COLO668 (cell line): ENCODE results near the gene GPR25.

Source experiments
- DNase-seq: peaks from one replicate; lab custom pipeline; 2025; ENCODE audit not compliant: unreplicated experiment; lab: John Stamatoyannopoulos, UW

The GPR25 gene

DNA sequence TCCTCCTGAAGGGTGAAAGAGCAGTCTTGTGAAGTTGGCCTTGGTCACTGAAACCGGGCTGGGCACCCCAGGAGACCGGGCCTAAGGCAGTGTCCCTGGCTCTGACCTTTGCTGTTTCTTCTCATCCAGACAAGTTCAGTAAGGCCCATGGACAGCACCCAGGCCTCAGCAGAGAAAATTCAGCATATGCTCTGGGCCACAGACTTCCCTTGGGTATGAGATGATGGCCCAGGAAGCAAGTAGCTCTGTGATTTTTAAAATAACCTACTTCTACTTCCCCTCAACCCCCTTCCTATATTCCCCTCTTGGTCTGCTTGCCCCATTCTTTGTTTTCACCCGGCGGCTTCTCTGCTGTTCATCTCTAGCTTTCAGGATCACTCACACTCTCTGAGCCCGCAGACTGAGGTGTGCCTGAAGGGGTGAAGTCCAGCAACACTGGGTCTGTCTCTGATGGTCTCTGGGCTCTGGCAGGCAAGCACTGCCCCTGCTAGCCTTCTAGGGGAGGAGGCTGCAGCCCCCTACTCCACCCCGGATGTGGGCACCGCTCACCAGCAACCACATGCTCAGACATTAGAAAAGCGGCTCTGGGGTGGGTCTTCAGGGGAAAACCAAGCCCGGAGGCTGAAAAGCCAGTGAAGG is 2.9 kb upstream of the GPR25 start:
- no peak for DNase-seq

- DNase-seq, result peak; percentile 83
Measured at GRCh38 chr1:200873116-200873670, 412 bp downstream of the GPR25 start.

GRCh38 chr1:200873671-200874397 is 1.1 kb downstream of the GPR25 start:
- peak; percentile 69 for DNase-seq

DNA sequence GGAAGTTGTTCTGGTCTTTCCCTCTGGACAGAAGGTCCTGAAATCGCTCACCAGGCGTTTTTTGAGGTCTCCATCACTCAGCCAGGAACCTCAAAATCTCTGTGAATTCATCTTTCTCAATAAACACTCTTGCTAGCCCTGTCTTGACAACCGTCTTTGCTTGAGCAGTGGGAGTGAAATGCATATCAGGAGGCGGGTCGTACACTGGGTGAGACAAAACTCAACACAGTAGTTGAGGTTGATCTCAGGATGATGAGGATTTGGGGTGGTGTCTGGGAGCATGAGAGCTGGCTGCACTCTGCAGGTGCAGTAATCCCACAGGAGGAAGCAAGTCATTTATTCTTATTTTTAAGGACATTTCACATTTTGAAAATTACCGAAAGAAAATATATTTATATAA is 1.9 kb downstream of the GPR25 start:
- no peak for DNase-seq

GRCh38 chr1:200875416-200875815 is 2.6 kb downstream of the GPR25 start:
- DNase-seq, result no peak

DNA sequence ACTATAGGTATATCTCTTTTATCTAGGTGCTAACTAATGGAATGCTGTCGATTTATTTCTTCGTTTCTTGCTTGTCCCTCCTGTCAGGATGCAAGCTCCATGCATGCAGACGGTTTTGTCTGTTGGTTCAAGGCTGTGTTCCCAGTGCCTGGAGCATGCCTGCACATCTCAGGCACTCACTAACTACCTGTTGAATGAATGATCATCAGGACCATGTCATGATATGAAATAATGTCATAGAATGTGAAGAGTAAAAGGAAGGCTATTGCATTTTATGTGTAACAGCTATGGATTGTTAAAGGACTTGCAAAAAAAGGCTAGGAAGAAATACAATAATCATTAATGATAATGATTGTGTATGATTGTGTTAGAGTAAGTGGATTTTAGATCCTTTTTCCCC is 4.2 kb downstream of the GPR25 start:
- no peak for DNase-seq

DNA sequence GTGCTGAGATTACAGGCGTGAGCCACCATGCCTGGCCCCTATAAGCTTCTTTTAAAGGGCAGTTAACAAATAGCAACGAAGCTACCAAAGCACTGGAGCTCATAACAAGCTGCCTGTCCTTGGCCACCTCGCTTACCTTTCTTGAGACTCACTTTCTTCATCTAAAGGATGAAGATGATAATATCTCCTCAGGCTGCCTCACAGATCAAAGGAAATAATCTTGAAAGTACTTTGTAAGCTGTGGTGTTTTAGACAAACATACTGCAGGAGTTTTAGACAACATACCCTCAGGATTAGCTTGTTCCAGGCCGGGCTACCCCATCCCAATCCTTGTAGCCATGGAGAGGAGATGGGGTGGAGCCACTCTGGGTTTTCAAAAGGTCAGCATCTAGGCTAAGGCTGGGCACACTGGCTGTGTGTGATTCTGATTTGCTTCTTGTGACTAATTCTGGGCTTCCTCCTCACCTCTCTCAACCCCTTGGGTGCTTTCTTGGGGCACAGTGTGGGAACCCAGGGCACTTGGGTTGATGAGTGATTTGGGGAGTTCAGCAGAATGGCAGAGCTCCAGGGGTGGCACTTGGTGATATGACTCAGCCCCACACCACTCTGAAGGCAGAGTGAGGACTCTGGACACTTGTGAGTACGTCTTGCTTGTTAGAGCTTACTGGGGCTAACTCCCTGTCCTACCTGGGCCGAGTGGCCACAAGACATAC is 5.2 kb downstream of the GPR25 start:
- no peak for DNase-seq

DNA sequence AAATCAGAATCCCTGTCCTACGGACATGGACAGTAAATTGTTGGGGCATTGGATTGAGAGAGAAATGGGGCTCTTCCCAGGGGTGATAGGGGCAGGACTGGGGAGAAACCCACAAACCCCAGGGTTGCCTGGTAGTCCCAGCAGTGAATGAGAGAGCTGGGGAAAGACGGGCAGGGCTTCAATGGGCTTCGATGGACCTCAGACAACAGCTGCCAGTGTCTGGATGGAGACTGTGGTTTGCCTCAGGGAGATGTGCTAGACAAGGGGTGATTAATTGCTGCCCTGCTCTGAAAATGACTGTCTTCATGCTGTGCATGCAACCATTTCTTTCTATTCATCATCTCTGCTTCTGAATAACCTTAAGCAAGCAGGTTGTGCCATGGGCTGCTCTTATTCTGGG is 7.4 kb downstream of the GPR25 start:
- no peak for DNase-seq

GRCh38 chr1:200883118-200883517 is 10.3 kb downstream of the GPR25 start:
- DNase-seq, result no peak

GRCh38 chr1:200885623-200886402 is 13.0 kb downstream of the GPR25 start:
- no peak for DNase-seq

DNA sequence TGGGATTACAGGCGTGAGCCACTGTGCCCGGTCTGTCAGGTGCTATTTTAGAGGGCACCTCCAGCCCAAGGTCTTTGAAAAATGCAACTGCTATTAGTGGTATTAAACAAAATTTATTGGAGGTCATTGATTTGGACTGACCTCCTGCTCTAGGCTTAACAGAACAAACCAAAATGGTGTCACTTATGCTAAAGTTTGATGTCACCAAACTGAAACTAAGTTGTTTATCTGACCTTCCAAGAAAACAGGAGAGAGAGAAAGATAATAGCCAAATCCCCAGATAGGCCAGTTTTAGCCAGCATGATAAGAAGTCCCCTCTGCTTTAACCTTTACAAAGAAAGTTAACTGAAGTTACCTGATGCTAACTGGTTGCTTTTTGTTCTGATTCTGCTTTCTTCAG is 13.8 kb downstream of the GPR25 start:
- no peak for DNase-seq

- no peak for DNase-seq
Measured at GRCh38 chr1:200887036-200887435, 14.3 kb downstream of the GPR25 start.

DNA sequence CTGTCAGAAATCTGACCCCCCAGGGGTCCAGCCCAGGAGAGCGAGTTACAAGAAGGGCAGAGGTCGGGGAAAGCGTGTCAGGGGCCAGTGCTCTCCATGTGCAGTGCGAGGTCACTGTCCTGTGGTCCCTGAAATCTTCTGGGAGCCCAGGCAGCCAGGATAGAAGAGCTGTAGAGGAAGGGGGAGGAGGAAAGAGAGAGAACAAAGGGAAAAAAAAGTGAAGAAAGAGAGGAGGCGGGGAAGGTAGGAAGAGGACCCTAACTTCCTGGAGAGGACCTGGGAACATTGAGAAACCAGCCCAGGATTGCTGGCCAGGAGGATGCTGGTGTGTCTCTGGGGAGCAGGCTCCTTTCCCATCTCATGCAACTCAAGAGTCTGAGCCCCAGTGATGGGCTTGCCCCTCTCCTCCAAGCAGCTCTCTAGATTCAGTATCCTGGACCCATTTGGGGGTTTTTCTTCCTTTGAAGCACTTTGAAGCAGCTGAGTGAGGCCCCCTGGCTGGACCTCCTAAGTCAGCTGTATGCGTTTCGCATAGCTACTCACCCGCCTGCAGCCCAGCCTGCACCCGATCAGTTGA is 15.1 kb downstream of the GPR25 start:
- DNase-seq, result no peak

- no peak for DNase-seq
Measured at GRCh38 chr1:200888349-200888838, 15.6 kb downstream of the GPR25 start.

DNA sequence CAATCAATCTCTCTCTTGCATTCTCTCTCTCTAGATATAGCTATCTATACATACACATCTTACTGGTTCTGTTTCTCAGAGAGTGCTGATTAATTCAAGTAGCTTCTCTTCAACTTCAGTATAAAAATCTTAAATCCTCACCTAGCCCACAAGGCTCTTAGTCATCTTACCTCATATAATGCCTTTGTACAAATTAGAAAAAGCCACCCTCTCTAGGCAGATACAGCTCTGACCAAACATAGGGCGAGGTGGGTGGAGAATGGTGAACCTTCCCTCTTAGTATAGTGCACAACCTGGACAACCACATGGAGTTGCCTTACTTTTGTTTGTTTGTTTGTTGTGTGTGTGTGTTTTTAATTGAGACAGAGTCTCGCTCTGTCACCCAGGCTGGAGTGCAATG is 16.8 kb downstream of the GPR25 start:
- DNase-seq, result no peak

- DNase-seq, result no peak
Measured at GRCh38 chr1:200890027-200890426, 17.2 kb downstream of the GPR25 start.

DNA sequence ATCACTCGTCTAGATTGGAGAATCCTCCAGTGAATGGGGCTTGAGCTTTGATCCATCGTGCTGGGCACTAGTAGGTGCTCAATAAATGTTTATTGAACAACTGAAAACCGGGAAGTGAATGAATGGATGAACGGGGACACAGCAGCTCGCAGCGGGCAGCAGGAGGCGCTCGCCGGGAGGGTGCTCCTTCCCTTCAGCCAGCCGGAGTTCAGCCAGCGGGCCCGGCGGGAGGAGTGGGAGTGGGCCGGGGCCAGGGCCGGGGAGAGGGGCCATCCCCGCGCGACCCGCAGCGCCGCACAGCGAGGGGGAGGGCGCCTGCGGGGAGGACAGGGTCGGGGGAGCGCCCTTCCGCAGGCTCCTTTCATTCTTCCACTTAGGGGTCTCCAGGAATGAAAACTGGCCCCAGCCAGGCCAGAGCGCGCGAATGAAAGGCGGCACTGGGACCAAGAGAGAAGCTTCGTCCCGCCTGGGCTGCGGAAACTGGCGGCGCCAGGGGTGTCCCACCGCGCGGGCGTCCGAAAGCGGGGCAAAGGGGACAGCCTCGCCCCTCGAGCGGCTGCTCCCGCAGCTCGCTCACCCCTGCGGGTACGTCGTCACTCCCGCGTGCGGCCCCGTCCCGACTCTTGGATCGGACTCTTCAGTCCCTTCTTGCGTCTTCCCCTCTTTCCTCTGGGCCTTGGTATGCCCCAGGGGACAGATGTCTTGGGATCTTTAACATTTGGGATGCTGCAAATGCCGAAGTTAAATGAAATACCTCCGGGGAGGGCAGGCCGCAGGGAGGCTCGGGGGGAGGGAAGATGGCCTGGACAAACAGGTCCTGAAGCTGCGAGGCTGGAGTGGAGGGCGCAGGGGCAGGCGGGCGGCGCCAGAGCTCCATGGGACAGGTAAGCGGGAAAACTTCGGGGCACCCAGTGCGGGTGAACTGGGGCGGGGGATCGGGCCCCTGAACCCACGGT is 18.3 kb downstream of the GPR25 start:
- DNase-seq, result peak; percentile 50

- no peak for DNase-seq
Measured at GRCh38 chr1:200891774-200892157, 19.0 kb downstream of the GPR25 start.

DNA sequence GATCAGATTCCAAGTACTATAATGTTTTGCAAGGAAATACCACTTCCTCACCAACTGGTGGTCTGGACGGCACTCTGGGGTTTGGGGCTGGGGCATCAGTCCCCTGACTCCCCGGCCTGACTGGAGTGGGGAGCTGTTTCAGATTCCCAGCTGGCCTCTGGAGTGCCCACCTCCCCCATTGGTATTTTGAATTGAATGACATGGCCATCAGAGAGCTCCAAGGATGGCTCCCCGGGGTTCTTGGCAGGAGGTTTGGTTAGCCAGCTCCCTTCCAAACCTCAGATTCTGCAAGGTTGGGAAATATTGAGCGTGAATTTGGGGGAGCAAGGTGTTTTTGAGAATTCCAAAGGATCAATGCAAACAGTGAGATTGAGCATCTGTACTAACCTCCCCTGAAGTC is 19.8 kb downstream of the GPR25 start:
- DNase-seq, result no peak

- no peak for DNase-seq
Measured at GRCh38 chr1:200892958-200893357, 20.2 kb downstream of the GPR25 start.
